Prostate gland (tissue), 2 donors: ENCODE results near the gene NEK6.

Experiments used
- POLR2A ChIP-seq: fragments of 450-650 bp; IDR thresholded peaks from one replicate; pipeline ENCODE4 v1.6.1; 2016; ENCODE audit warnings: antibody characterized with exemption, mild to moderate bottlenecking
- TF ChIP-seq, protein P1 (sequence below), 4 experiments: fragments of 200-600 bp in 2 of 4; fragments of 450-650 bp in 2 of 4; sonication (generic) in 2 of 4; IDR thresholded peaks; 1 replicate in 3 of 4; 2 replicates in 1 of 4; pipeline ENCODE4 v1.5.1; 2016 to 2019; ENCODE audit warnings: antibody characterized with exemption in 4 of 4, mild to moderate bottlenecking in 2 of 4, moderate library complexity in 2 of 4

DNA sequence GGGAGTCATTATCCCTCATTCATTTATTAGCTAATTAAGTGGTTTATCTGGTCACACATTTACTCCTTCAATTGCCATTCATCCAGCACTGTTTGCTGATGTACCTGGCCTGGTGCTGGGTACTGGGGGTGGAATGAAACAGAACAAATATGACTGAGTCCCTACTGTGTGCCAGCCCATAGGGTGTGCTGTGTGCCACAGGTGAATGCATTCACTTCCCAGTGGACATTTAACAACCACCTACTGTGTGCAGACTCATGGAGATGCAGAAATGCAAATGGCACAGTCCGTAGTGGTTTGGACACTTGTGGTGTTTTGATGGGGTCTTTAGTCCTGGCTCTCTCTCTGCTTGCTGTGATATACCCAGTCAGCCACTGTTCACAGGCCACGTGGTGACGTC lies 10.5 kb downstream of the NEK6 start:
- TF ChIP-seq POLR2A = no peak
- TF ChIP-seq, protein P1, sequence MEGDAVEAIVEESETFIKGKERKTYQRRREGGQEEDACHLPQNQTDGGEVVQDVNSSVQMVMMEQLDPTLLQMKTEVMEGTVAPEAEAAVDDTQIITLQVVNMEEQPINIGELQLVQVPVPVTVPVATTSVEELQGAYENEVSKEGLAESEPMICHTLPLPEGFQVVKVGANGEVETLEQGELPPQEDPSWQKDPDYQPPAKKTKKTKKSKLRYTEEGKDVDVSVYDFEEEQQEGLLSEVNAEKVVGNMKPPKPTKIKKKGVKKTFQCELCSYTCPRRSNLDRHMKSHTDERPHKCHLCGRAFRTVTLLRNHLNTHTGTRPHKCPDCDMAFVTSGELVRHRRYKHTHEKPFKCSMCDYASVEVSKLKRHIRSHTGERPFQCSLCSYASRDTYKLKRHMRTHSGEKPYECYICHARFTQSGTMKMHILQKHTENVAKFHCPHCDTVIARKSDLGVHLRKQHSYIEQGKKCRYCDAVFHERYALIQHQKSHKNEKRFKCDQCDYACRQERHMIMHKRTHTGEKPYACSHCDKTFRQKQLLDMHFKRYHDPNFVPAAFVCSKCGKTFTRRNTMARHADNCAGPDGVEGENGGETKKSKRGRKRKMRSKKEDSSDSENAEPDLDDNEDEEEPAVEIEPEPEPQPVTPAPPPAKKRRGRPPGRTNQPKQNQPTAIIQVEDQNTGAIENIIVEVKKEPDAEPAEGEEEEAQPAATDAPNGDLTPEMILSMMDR (IDR thresholded peaks at IDR 0.05) = no peak
